ENCODE data around the gene SLC9C2. TPM values are rescaled to one million over a fixed set of nuclear protein-coding genes. Genes with fewer than 3 reads are reported as not detected.
A peak's percentile ranks its signal among the peaks of the same experiment; 100 is the strongest.
"Not testable (repeated sequence)": the region's sequence is repeated elsewhere in the genome, so short reads cannot be mapped to it uniquely, and the experiment has no call there.

The SLC9C2 gene
- total RNA-seq, 3 donors from 2014 or later, result not detected

GRCh38 chr1:173493125-173493524 lies 109.7 kb downstream of the SLC9C2 start:
- H3K27me3 Mint-ChIP-seq (ENCODE audit: low read depth); H3K4me1 Mint-ChIP-seq (ENCODE audit: low read depth); H3K9me3 Mint-ChIP-seq; DNase-seq; H3K4me3 Mint-ChIP-seq; ATAC-seq: not testable (repeated sequence)
- H3K36me3 Mint-ChIP-seq (ENCODE audit: insufficient read depth), result peaks cover 10% of the 10 kb centered on the region

DNA sequence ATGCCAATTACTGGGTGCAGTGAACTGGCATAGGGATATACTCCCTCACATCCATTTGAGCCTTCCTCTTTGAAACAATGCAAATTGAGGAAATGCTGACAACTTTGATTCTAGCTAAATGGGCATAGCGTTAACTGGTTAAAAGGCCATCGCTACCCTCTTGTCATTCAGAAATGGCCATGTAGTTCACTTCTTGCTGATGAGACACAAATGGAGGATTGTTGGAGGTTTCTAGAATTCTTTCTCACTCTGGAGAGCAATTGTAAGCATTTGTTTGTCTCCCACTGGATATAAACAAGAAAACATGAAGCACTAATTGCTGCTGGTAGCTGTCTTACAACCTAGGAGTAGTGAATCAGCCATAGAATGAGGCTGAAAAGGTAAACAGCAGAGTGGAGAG lies 111.4 kb downstream of the SLC9C2 start:
- H3K4me3 Mint-ChIP-seq, result no peak overlapping the region
- H3K27me3 Mint-ChIP-seq (ENCODE audit: low read depth), result no peaks in the 10 kb centered on the region
- H3K36me3 Mint-ChIP-seq (ENCODE audit: insufficient read depth), result peaks cover 19% of the 10 kb centered on the region
- H3K9me3 Mint-ChIP-seq, result peaks cover 5% of the 10 kb centered on the region
- DNase-seq, result no peak
- no peak for ATAC-seq
- H3K4me1 Mint-ChIP-seq (ENCODE audit: low read depth), result no peaks in the 10 kb centered on the region

GRCh38 chr1:173489929-173490328 lies 112.9 kb downstream of the SLC9C2 start:
- ATAC-seq, result no peak
- Mint-ChIP-seq H3K9me3 (peaks cover 5% of the 10 kb centered on the region), H3K27me3 (ENCODE audit: low read depth) (no peaks in the 10 kb centered on the region), H3K36me3 (ENCODE audit: insufficient read depth) (peaks cover 26% of the 10 kb centered on the region), H3K4me1 (ENCODE audit: low read depth) (no peaks in the 10 kb centered on the region), H3K4me3 (no peak overlapping the region)
- DNase-seq, result no peak

DNA sequence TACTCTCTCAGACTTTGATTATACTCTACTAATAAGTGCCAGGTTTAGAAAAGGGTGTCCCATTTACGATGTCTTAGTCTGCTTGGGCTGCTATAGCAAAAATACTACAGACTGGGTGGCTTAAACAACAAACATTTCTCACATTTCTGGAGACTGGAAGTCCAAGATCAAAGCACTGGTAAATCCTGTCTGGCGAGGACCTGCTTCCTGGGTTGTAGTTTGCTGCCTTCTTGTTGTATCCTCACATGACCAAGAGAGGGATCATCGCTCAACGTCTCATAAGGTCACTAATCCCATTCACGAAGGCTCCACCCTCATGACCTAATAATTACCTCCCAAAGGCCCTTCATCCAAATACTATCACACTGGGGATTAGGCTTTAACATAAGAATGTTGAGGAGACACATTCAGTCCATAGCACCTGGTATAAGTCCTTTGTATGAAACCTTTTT lies 113.7 kb downstream of the SLC9C2 start:
- ATAC-seq (no peak), DNase-seq (no peak)
- Mint-ChIP-seq H3K36me3 (ENCODE audit: insufficient read depth) (peaks cover 31% of the 10 kb centered on the region), H3K4me1 (ENCODE audit: low read depth) (no peaks in the 10 kb centered on the region), H3K27me3 (ENCODE audit: low read depth) (no peaks in the 10 kb centered on the region), H3K9me3 (peaks cover 5% of the 10 kb centered on the region), H3K4me3 (no peak overlapping the region)

- H3K4me1 Mint-ChIP-seq (ENCODE audit: low read depth), result no peaks in the 10 kb centered on the region
- ATAC-seq (no peak), DNase-seq (no peak)
- H3K4me3 Mint-ChIP-seq, result no peak overlapping the region
- H3K36me3 Mint-ChIP-seq (ENCODE audit: insufficient read depth), result peaks cover 34% of the 10 kb centered on the region
- H3K27me3 Mint-ChIP-seq (ENCODE audit: low read depth), result no peaks in the 10 kb centered on the region
- peaks cover under 1% of the 10 kb centered on the region for H3K9me3 Mint-ChIP-seq
These were observed 114.9 kb downstream of the SLC9C2 start for GRCh38 chr1:173488001-173488400.

GRCh38 chr1:173485401-173485800 lies 117.5 kb downstream of the SLC9C2 start:
- DNase-seq, result no peak
- H3K9me3 Mint-ChIP-seq, result no peaks in the 10 kb centered on the region
- no peaks in the 10 kb centered on the region for H3K27me3 Mint-ChIP-seq (ENCODE audit: low read depth)
- no peak overlapping the region for H3K4me3 Mint-ChIP-seq
- ATAC-seq, result no peak
- peaks cover 9% of the 10 kb centered on the region for H3K4me1 Mint-ChIP-seq (ENCODE audit: low read depth)
- peaks cover 53% of the 10 kb centered on the region for H3K36me3 Mint-ChIP-seq (ENCODE audit: insufficient read depth)

DNA sequence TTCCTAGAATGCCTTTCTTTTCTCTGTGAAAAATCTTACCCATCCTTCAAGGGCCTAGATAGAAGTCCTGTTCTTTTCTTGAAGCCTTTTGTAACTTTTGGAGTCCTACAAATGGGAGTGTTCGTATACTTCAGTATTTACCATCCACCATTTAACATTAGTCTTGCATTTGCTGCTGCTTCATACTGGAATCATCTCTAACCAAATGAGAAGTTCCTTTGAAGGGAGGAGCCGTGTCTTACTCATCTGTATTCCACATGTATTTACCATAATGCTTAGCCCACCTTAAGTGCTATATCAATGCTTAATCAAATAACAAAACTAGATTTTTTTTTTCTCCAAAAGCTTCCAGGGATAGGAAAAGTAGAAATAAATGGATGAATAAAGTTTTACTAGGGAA lies 118.6 kb downstream of the SLC9C2 start:
- Mint-ChIP-seq H3K4me1 (ENCODE audit: low read depth) (peaks cover 19% of the 10 kb centered on the region), H3K36me3 (ENCODE audit: insufficient read depth) (peaks cover 58% of the 10 kb centered on the region), H3K9me3 (no peaks in the 10 kb centered on the region), H3K4me3 (no peak overlapping the region), H3K27me3 (ENCODE audit: low read depth) (no peaks in the 10 kb centered on the region)
- ATAC-seq, result no peak
- DNase-seq, result no peak

- no peaks in the 10 kb centered on the region for H3K27me3 Mint-ChIP-seq (ENCODE audit: low read depth)
- no peak for ATAC-seq
- peaks cover 35% of the 10 kb centered on the region for H3K4me1 Mint-ChIP-seq (ENCODE audit: low read depth)
These were observed 120.2 kb downstream of the SLC9C2 start for GRCh38 chr1:173482683-173483082.

GRCh38 chr1:173481195-173481772 lies 121.6 kb downstream of the SLC9C2 start:
- Mint-ChIP-seq H3K9me3 (no peaks in the 10 kb centered on the region), H3K4me3 (no peak overlapping the region), H3K36me3 (ENCODE audit: insufficient read depth) (peaks cover 40% of the 10 kb centered on the region), H3K27me3 (ENCODE audit: low read depth) (no peaks in the 10 kb centered on the region), H3K4me1 (ENCODE audit: low read depth) (peaks cover 35% of the 10 kb centered on the region)
- DNase-seq (no peak), ATAC-seq (no peak)

More at GRCh38 chr1:173482683-173483082, 120.2 kb downstream of the SLC9C2 start:
- Mint-ChIP-seq H3K4me3 (no peak overlapping the region), H3K9me3 (no peaks in the 10 kb centered on the region), H3K36me3 (ENCODE audit: insufficient read depth) (peaks cover 47% of the 10 kb centered on the region)
- no peak for DNase-seq

- DNase-seq (no peak), ATAC-seq (no peak)
- Mint-ChIP-seq H3K9me3 (no peaks in the 10 kb centered on the region), H3K4me1 (ENCODE audit: low read depth) (peaks cover 50% of the 10 kb centered on the region), H3K27me3 (ENCODE audit: low read depth) (no peaks in the 10 kb centered on the region), H3K36me3 (ENCODE audit: insufficient read depth) (peaks cover 31% of the 10 kb centered on the region), H3K4me3 (no peak overlapping the region)
These were observed 123.2 kb downstream of the SLC9C2 start for GRCh38 chr1:173479649-173480048.

- Mint-ChIP-seq H3K36me3 (ENCODE audit: insufficient read depth) (peaks cover 29% of the 10 kb centered on the region), H3K4me3 (peak overlapping the region; percentile 90), H3K27me3 (ENCODE audit: low read depth) (no peaks in the 10 kb centered on the region), H3K9me3 (no peaks in the 10 kb centered on the region), H3K4me1 (ENCODE audit: low read depth) (peaks cover 65% of the 10 kb centered on the region)
- no peak for ATAC-seq
- DNase-seq, result no peak
These were observed 124.7 kb downstream of the SLC9C2 start for GRCh38 chr1:173478094-173478674.

- H3K4me1 Mint-ChIP-seq (ENCODE audit: low read depth), result peaks cover 65% of the 10 kb centered on the region
- no peaks in the 10 kb centered on the region for H3K27me3 Mint-ChIP-seq (ENCODE audit: low read depth)
- ATAC-seq (peak; percentile 40 to 82), DNase-seq (peak; percentile 80)
- peak within 1 kb of the TSS; percentile 90 for H3K4me3 Mint-ChIP-seq
- no peaks in the 10 kb centered on the region for H3K9me3 Mint-ChIP-seq
- peaks cover 26% of the 10 kb centered on the region for H3K36me3 Mint-ChIP-seq (ENCODE audit: insufficient read depth)
These were observed 125.4 kb downstream of the SLC9C2 start, which contains the start of gene PRDX6 for GRCh38 chr1:173477286-173478093. TSS of gene PRDX6 (plus strand) at chr1:173477335. CDS start at chr1:173477398, 63 bp downstream.

GRCh38 chr1:173476665-173477285 lies 126.1 kb downstream of the SLC9C2 start:
- peaks cover 5% of the 10 kb centered on the region for H3K9me3 Mint-ChIP-seq
- H3K4me1 Mint-ChIP-seq (ENCODE audit: low read depth), result peaks cover 61% of the 10 kb centered on the region
- DNase-seq (peak; percentile 57), ATAC-seq (peak; percentile 82 to 87)
- H3K27me3 Mint-ChIP-seq (ENCODE audit: low read depth), result no peaks in the 10 kb centered on the region
- peak overlapping the region; percentile 90 for H3K4me3 Mint-ChIP-seq
- peaks cover 24% of the 10 kb centered on the region for H3K36me3 Mint-ChIP-seq (ENCODE audit: insufficient read depth)

- Mint-ChIP-seq H3K36me3 (ENCODE audit: insufficient read depth) (peaks cover 23% of the 10 kb centered on the region), H3K4me1 (ENCODE audit: low read depth) (peaks cover 58% of the 10 kb centered on the region), H3K27me3 (ENCODE audit: low read depth) (no peaks in the 10 kb centered on the region), H3K4me3 (peak overlapping the region; percentile 87), H3K9me3 (peaks cover 5% of the 10 kb centered on the region)
- no peak for ATAC-seq
- no peak for DNase-seq
These were observed 126.6 kb downstream of the SLC9C2 start for GRCh38 chr1:173476197-173476664.

Data from activated T-cell treated with anti-CD3 and anti-CD28 coated beads, Interleukin-2, amount 50 U/mL, for 4 hours (primary cell).